Measurements from ENCODE around the gene GCDH. TPM values are rescaled to one million over a fixed set of nuclear protein-coding genes. Genes with fewer than 3 reads are reported as not detected.

The GCDH gene
- total and polyA plus RNA-seq, 2 of the 8 experiments (the other 6 are each of a cell fraction or from before 2014, with no cell fraction given): 67.3 to 89.4 TPM

DNA sequence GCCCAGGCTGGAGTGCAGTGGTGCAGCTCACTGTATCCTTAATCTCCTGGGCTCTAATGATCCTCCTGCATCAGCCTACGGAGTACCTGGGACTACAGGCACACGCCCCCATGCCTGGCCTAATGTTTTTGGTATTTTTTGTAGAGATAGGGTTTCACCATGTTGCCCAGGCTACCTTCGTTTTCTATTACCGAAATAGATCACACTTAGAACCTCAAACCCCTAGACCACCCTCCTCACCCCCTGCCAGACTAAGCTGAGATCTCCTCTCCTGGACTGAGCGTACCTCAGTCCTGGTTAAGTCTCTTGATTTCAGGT, 4.3 kb upstream of the GCDH start:
- H4K20me1 ChIP-seq (replicated peaks in 1 of 2; ENCODE audit: control insufficient read depth in 1 of 2, insufficient read depth in 2 of 2, low read length in 2 of 2): peaks cover 0 to 5% of the 10 kb centered on the region in 2 experiments
- POLR2A ChIA-PET (ENCODE audit: partially characterized antibody): interaction anchor here (0.7 to 12.3 kb wide), 15 partner anchors 6 to 95 kb away, joined by 3 to 110 read pairs (median 5); partner anchors contain the start of genes CALR, FARSA, GADD45GIP1 and GCDH
- H3K9ac ChIP-seq (replicated peaks in 1 of 4; ENCODE audit: extremely low read depth in 1 of 4, low read depth in 3 of 4, low read length in 3 of 4): no peak overlapping the region
- H4K5ac ChIP-seq (ENCODE audit: insufficient read length, low read depth, low read length): no peak overlapping the region
- H2AK5ac ChIP-seq (ENCODE audit: low read depth, low read length): no peak overlapping the region
- H3K27me3 ChIP-seq (replicated peaks in 1 of 4; ENCODE audit: control insufficient read depth in 3 of 4, extremely low read depth in 1 of 4, insufficient read depth in 3 of 4, low read length in 3 of 4): peaks cover 0 to 9% (median 4%) of the 10 kb centered on the region in 4 experiments; a peak in 4 of 7 replicates
- H2BK120ac ChIP-seq (replicated peaks; ENCODE audit: low read depth, low read length): no peak overlapping the region
- no peak overlapping the region for H3K56ac ChIP-seq (replicated peaks; ENCODE audit: insufficient read length, low read depth, low read length)
- H2AFZ ChIP-seq (ENCODE audit: low read length): no peak overlapping the region
- peaks cover 0 to 6% of the 10 kb centered on the region in 2 experiments; a peak in 1 of 4 replicates for H3K79me2 ChIP-seq (ENCODE audit: control insufficient read depth in 1 of 2, insufficient read depth in 2 of 2, low read length in 2 of 2)
- no peaks in the 10 kb centered on the region for H3K36me3 ChIP-seq (ENCODE audit: control insufficient read depth in 2 of 4, insufficient read depth in 4 of 4, low read length in 3 of 4)
- H3K4me1 ChIP-seq (replicated peaks in 1 of 4; ENCODE audit: control insufficient read depth in 3 of 4, insufficient read depth in 4 of 4, low read length in 3 of 4): peaks cover 0 to 7% (median 4%) of the 10 kb centered on the region in 4 experiments; a peak in 5 of 7 replicates
- no peak overlapping the region for H2BK5ac ChIP-seq (ENCODE audit: low read depth, low read length)
- peak overlapping the region; percentile 75 to 97; a peak in 2 of 4 replicates for H3K4me2 ChIP-seq (ENCODE audit: insufficient read depth in 1 of 2, low read depth in 2 of 2, low read length in 2 of 2)
- H3K14ac ChIP-seq (ENCODE audit: insufficient read length): no peak overlapping the region
- peaks cover 14% of the 10 kb centered on the region; the same call in 1 of the 2 replicates for H3K23me2 ChIP-seq (ENCODE audit: low read depth, low read length)
- H4K8ac ChIP-seq (ENCODE audit: extremely low read depth, insufficient read depth, low read length): peak overlapping the region; percentile 71; the same call in 1 of the 2 replicates
- H3K4ac ChIP-seq (replicated peaks; ENCODE audit: insufficient read length, low read depth, low read length): no peak overlapping the region
- H2BK12ac ChIP-seq (ENCODE audit: low read depth, low read length): 0 out of 2 replicates have a peak overlapping the region, but pooled peaks have one; percentile 39
- no peak overlapping the region for H3K27ac ChIP-seq (ENCODE audit: low read depth, low read length)
- FAIRE-seq: no peak
- 87% methylated on average over 5 of the region's 5 CpGs; no CpG with 5 or more reads in 1 of the 2 experiments for WGBS, 2 experiments (ENCODE audit: extremely low coverage in 1 of 2, insufficient coverage in 1 of 2, insufficient read length in 1 of 2, insufficient replicate concordance in 2 of 2, low coverage in 1 of 2, low lambda C conversion rate in 2 of 2, missing lambda C conversion rate in 1 of 2)
- 0 out of 2 replicates have a peak, but pooled peaks cover under 1% of the 10 kb centered on the region for H3K79me1 ChIP-seq (ENCODE audit: low read depth, low read length)
- CTCF ChIA-PET (ENCODE audit: partially characterized antibody): interaction anchor here (0.6 to 2.3 kb wide), 10 partner anchors 10 to 268 kb away, joined by 3 to 7 read pairs (median 3); partner anchors contain the start of gene CALR
- H4K91ac ChIP-seq (replicated peaks; ENCODE audit: insufficient read length, low read length): no peak overlapping the region
- H3K4me3 ChIP-seq (ENCODE audit: extremely low read depth in 1 of 4, insufficient read depth in 2 of 4, low read depth in 3 of 4, low read length in 4 of 4): peak overlapping the region in 1 of 4 experiments; percentile 75; a peak in 1 of 8 replicates
- no peak overlapping the region for H2BK20ac ChIP-seq (ENCODE audit: low read length)
- no peak for DNase-seq (ENCODE audit: low read depth in 1 of 2, low spot score in 2 of 2)
- H2BK15ac ChIP-seq (ENCODE audit: low read length): peak overlapping the region; percentile 61; the same call in 1 of the 2 replicates
- H3K18ac ChIP-seq (ENCODE audit: extremely low read depth, low read length): no peak overlapping the region
- no peaks in the 10 kb centered on the region; a peak in 2 of 4 replicates for H3K9me3 ChIP-seq (ENCODE audit: insufficient read depth in 2 of 2, low read depth in 1 of 2, low read length in 1 of 2)
- no peak overlapping the region for H3K23ac ChIP-seq (ENCODE audit: insufficient read length)
- no peak for TF ChIP-seq GABPA (IDR thresholded peaks at IDR 0.05; ENCODE audit: borderline replicate concordance, insufficient read depth, low read length)
- TF ChIP-seq SIN3A (conservative IDR thresholded peaks at IDR 0.05 in 1 of 2, IDR thresholded peaks at IDR 0.05 in 1 of 2; ENCODE audit: low read depth in 1 of 2, low read length in 2 of 2): no peak
- no peak for TF ChIP-seq NANOG (IDR thresholded peaks at IDR 0.05; ENCODE audit: insufficient read depth, low read depth, low read length, poor library complexity, severe bottlenecking)
- no peak for TF ChIP-seq RNF2 (IDR thresholded peaks at IDR 0.05; ENCODE audit: borderline replicate concordance, low read depth, low read length, missing control alignments, poor library complexity, severe bottlenecking)
- TF ChIP-seq CREB1 (IDR thresholded peaks at IDR 0.05): no peak
- no peak for TF ChIP-seq BCL11A (IDR thresholded peaks at IDR 0.05; ENCODE audit: low read depth in 2 of 2, low read length in 2 of 2)
- no peak for TF ChIP-seq EP300 (IDR thresholded peaks at IDR 0.05; ENCODE audit: borderline replicate concordance in 1 of 2, low read depth in 2 of 2, low read length in 2 of 2)
- TF ChIP-seq SAP30 (IDR thresholded peaks at IDR 0.05; ENCODE audit: insufficient read depth, insufficient replicate concordance, low read length): no peak
- no peak for TF ChIP-seq SIRT6 (IDR thresholded peaks at IDR 0.05; ENCODE audit: low read length)
- no peak for TF ChIP-seq CHD2 (IDR thresholded peaks at IDR 0.05; ENCODE audit: low read length)
- no peak for TF ChIP-seq TEAD4 (IDR thresholded peaks at IDR 0.05; ENCODE audit: low read depth, low read length)
